HepG2 (cell line): ENCODE results near the gene CABLES2. TPM values are rescaled to one million over a fixed set of nuclear protein-coding genes. Genes with fewer than 3 reads are reported as not detected.

Experiments used
- BHLHE40 ChIP-seq: IDR thresholded peaks from 2 replicates; pipeline ENCODE4 v1.6.1; 2011; ENCODE audit warnings: low read length, improper control_type of control experiment
- EED ChIP-seq: sonication (generic); formaldehyde crosslinking; IDR thresholded peaks from 2 replicates; pipeline ENCODE4 v1.5.0; 2020; ENCODE audit warnings: mild to moderate bottlenecking, missing genetic modification reagents
- HNF1A ChIP-seq, 2 experiments: sonication (generic) in 1 of 2; formaldehyde crosslinking in 1 of 2; IDR thresholded peaks; 2 replicates each; pipeline versions ENCODE4 v1.4.0 to v1.6.1; 2016 to 2020; ENCODE audit warnings: borderline replicate concordance in 1 of 2, low read depth in 1 of 2, mild to moderate bottlenecking in 1 of 2, missing genetic modification reagents in 1 of 2
- MAZ ChIP-seq, 2 experiments: sonication (generic) in 1 of 2; formaldehyde crosslinking in 1 of 2; IDR thresholded peaks; 2 replicates each; pipeline versions ENCODE4 v1.5.0 to v1.6.1; 2012 to 2020; ENCODE audit warnings: low read depth in 2 of 2, mild to moderate bottlenecking in 2 of 2, borderline replicate concordance in 1 of 2, improper control_type of control experiment in 1 of 2, low read length in 1 of 2, missing genetic modification reagents in 1 of 2, moderate library complexity in 1 of 2
- MLX ChIP-seq: IDR thresholded peaks from 2 replicates; pipeline ENCODE4 v1.6.1; 2016
- NFE2L1 ChIP-seq: sonication (generic); formaldehyde crosslinking; IDR thresholded peaks from 2 replicates; pipeline ENCODE4 v1.4.0; 2020; ENCODE audit warnings: missing genetic modification reagents, mild to moderate bottlenecking, borderline replicate concordance
- NFIB ChIP-seq: sonication (generic); formaldehyde crosslinking; IDR thresholded peaks from 2 replicates; pipeline ENCODE4 v1.9.0; 2021; ENCODE audit warnings: missing genetic modification reagents, mild to moderate bottlenecking, borderline replicate concordance
- POLR2AphosphoS2 ChIP-seq: IDR thresholded peaks from 2 replicates; pipeline ENCODE4 v1.6.1; 2011; ENCODE audit warnings: low read depth, low read length, improper control_type of control experiment
- RAD21 ChIP-seq: fragments of 450-650 bp; formaldehyde crosslinking; IDR thresholded peaks from 2 replicates; pipeline ENCODE4 v1.5.0; 2020; ENCODE audit warnings: mild to moderate bottlenecking
- TCF7 ChIP-seq: sonication (generic); IDR thresholded peaks from 2 replicates; pipeline ENCODE4 v1.6.1; 2016; ENCODE audit warnings: antibody characterized with exemption, low read depth
- ZGPAT ChIP-seq: IDR thresholded peaks from 2 replicates; pipeline ENCODE4 v1.6.1; 2016; ENCODE audit warnings: mild to moderate bottlenecking
- ZNF781 ChIP-seq: sonication (generic); formaldehyde crosslinking; IDR thresholded peaks from 2 replicates; pipeline ENCODE4 v1.5.1; 2020; ENCODE audit warnings: borderline replicate concordance, mild to moderate bottlenecking, missing genetic modification reagents; ENCODE audit errors: not compliant biosample characterization
- polyA plus RNA-seq, 8 experiments: library from polyadenylated mRNA; depleted of rRNA in 3 of 8; stranded (reverse) in 7 of 8; unstranded in 1 of 8; fragments of >200 nt; fragmentation: Illumina TruSeq in 4 of 8; extraction: Trizol in 4 of 8; gene quantifications; 2 replicates each; pipeline versions ENCODE4 v1.2.1 to v1.2.3, GENCODE V29; 2011 to 2016; ENCODE audit warnings: low read depth in 4 of 8, missing spikeins in 1 of 8, mixed read lengths in 1 of 8; ENCODE audit not compliant: insufficient read depth in 1 of 8
- total RNA-seq, 5 experiments: library from RNA; depleted of rRNA; stranded (reverse); fragments of >200 nt; fragmentation: Illumina TruSeq; extraction: Trizol; gene quantifications; 2 replicates each; pipeline ENCODE4 v1.2.3, GENCODE V29; 2016; ENCODE audit warnings: low read depth in 1 of 5
- TF ChIP-seq, protein P1 (sequence below): sonication (generic); formaldehyde crosslinking; IDR thresholded peaks from 2 replicates; pipeline ENCODE4 v1.4.0; 2020; ENCODE audit warnings: mild to moderate bottlenecking, low read depth, missing genetic modification reagents
- TF ChIP-seq, protein P2 (sequence below): sonication (generic); formaldehyde crosslinking; IDR thresholded peaks from 2 replicates; pipeline ENCODE4 v1.4.0; 2020; ENCODE audit warnings: missing genetic modification reagents
- TF ChIP-seq, protein P3 (sequence below): sonication (generic); formaldehyde crosslinking; IDR thresholded peaks from 2 replicates; pipeline ENCODE4 v1.8.0; 2022; ENCODE audit warnings: mild to moderate bottlenecking, missing genetic modification reagents, moderate library complexity

CABLES2 gene
- total and polyA plus RNA-seq, 2 of the 13 experiments (the other 11 are each of a cell fraction or from before 2014, with no cell fraction given), result 5.2 to 9.7 TPM

DNA sequence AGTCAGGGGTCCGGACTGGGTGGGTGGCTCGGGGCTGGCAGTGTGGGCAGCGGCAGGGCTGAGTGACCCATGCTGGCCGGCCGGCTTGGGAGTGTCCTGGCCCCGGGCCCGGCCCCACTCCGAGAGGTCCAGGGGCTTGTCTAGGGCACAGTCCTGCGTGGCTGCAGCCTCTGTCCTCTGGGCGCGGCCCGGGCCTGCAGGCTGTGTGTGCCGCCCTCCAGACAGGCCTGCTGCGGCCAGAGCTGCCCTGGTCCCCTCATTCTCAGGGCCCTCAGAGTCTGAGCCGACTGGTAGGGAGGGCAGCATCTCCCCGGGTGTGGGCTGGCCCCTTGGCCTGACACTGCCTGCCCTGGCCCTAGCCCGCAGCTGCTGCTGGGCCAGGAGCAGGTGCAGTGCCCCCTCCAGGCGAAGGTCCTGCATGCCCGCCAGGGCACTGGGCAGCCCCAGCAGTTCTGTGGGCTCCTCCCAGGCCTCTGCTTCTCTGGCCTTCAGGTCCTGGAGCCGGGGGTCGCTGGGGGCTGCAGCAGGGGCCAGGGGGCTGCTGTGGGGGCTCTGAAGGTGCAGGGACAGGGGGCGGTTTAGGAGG, 6.9 kb upstream of the CABLES2 start (continued):
- TF ChIP-seq NFE2L1 (CRISPR knock-in tag) (no peak), MLX (CRISPR knock-in tag) (no peak), EED (CRISPR knock-in tag) (0 out of 2 replicates have a peak, but pooled peaks have one; percentile 59), ZGPAT (CRISPR knock-in tag) (no peak), POLR2AphosphoS2 (no peak), BHLHE40 (no peak), HNF1A (IDR thresholded peaks at IDR 0.05; ENCODE audit: low read depth) (no peak), HNF1A (CRISPR knock-in tag; IDR thresholded peaks at IDR 0.05; ENCODE audit: borderline replicate concordance) (no peak), MAZ (IDR thresholded peaks at IDR 0.05; ENCODE audit: borderline replicate concordance, low read depth, low read length) (no peak), MAZ (CRISPR knock-in tag; IDR thresholded peaks at IDR 0.05; ENCODE audit: low read depth) (0 out of 2 replicates have a peak, but pooled peaks have one; percentile 27), NFIB (no peak), TCF7 (no peak), ZNF781 (CRISPR knock-in tag) (no peak), RAD21 (CRISPR knock-in tag) (0 out of 2 replicates have a peak, but pooled peaks have one; percentile 37)
- TF ChIP-seq, protein P1, sequence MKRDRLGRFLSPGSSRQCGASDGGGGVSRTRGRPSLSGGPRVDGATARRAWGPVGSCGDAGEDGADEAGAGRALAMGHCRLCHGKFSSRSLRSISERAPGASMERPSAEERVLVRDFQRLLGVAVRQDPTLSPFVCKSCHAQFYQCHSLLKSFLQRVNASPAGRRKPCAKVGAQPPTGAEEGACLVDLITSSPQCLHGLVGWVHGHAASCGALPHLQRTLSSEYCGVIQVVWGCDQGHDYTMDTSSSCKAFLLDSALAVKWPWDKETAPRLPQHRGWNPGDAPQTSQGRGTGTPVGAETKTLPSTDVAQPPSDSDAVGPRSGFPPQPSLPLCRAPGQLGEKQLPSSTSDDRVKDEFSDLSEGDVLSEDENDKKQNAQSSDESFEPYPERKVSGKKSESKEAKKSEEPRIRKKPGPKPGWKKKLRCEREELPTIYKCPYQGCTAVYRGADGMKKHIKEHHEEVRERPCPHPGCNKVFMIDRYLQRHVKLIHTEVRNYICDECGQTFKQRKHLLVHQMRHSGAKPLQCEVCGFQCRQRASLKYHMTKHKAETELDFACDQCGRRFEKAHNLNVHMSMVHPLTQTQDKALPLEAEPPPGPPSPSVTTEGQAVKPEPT (CRISPR knock-in tag), result no peak
- TF ChIP-seq, protein P2, sequence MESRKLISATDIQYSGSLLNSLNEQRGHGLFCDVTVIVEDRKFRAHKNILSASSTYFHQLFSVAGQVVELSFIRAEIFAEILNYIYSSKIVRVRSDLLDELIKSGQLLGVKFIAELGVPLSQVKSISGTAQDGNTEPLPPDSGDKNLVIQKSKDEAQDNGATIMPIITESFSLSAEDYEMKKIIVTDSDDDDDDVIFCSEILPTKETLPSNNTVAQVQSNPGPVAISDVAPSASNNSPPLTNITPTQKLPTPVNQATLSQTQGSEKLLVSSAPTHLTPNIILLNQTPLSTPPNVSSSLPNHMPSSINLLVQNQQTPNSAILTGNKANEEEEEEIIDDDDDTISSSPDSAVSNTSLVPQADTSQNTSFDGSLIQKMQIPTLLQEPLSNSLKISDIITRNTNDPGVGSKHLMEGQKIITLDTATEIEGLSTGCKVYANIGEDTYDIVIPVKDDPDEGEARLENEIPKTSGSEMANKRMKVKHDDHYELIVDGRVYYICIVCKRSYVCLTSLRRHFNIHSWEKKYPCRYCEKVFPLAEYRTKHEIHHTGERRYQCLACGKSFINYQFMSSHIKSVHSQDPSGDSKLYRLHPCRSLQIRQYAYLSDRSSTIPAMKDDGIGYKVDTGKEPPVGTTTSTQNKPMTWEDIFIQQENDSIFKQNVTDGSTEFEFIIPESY (CRISPR knock-in tag), result peak; percentile 59; the same call in 1 of the 2 replicates
- TF ChIP-seq, protein P3, sequence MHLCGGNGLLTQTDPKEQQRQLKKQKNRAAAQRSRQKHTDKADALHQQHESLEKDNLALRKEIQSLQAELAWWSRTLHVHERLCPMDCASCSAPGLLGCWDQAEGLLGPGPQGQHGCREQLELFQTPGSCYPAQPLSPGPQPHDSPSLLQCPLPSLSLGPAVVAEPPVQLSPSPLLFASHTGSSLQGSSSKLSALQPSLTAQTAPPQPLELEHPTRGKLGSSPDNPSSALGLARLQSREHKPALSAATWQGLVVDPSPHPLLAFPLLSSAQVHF (CRISPR knock-in tag), result no peak
